HCT116 (cell line): ENCODE results near the gene FAM168A. TPM values are rescaled to one million over a fixed set of nuclear protein-coding genes. Genes with fewer than 3 reads are reported as not detected.

Experiments used
- ATAC-seq: fragments of 200-7000 bp; cut with Tn5 transposase; 2 replicates; pipeline ENCODE4 v1.9.1; 2020; ENCODE audit warnings: mild to moderate bottlenecking, moderate library complexity
- BruUV-seq: library from RNA; stranded (reverse); fragments of 400-500 nt; replicated peaks from 2 replicates; lab custom pipeline; 2021; lab: Mats Ljungman, UMichigan
- CTCF ChIA-PET: fragments of 300-600 bp; sonication (Branson Sonifier 250); formaldehyde crosslinking; loops from one replicate; lab custom pipeline; 2021; ENCODE audit warnings: antibody characterized with exemption; lab: Charles Lee
- POLR2A ChIA-PET: fragments of 300-600, 350-600 bp; sonication (Branson Sonifier 250); formaldehyde crosslinking; loops from one replicate; lab custom pipeline; 2021; ENCODE audit warnings: antibody characterized with exemption; lab: Charles Lee
- RAD21 ChIA-PET, 2 experiments: fragments of 300-600 bp; sonication (Branson Sonifier 250); formaldehyde crosslinking; loops; one replicate each; lab custom pipeline; 2023; ENCODE audit warnings: low total read pairs in 2 of 2; ENCODE audit not compliant: uncharacterized antibody in 2 of 2, unreplicated experiment in 2 of 2, low non-redundant PET in 1 of 2; lab: Charles Lee
- DNase-seq: peaks from one replicate; pipeline ENCODE4 v3.0.0-alpha.2; 2010; ENCODE audit warnings: low read depth, low spot score
- H2AFZ ChIP-seq: fragments of 200-600 bp; shearing (Covaris generic), sonication (generic); 2 replicates; pipeline ENCODE4 v1.6.1; 2017; ENCODE audit warnings: low read depth, mixed run types, mixed read lengths, antibody characterized with exemption, low read length; ENCODE audit not compliant: poor library complexity, severe bottlenecking
- H3K27ac ChIP-seq: 2 replicates; pipeline ENCODE4 v1.5.1; 2012; ENCODE audit warnings: low read depth, low read length
- H3K27me3 ChIP-seq: fragments of 200-600 bp; sonication (generic); 2 replicates; pipeline ENCODE4 v1.6.1; 2016; ENCODE audit warnings: mixed run types, low read length, mixed read lengths; ENCODE audit not compliant: insufficient read depth
- H3K36me3 ChIP-seq, 2 experiments: fragments of 200-500 bp in 1 of 2; fragments of 200-600 bp in 1 of 2; sonication (Bioruptor generic) in 1 of 2; sonication (generic) in 1 of 2; 2 replicates each; pipeline versions ENCODE4 v1.5.1 to v1.6.1; 2014 to 2016; ENCODE audit warnings: low read length in 2 of 2, inconsistent platforms in 1 of 2, mixed read lengths in 1 of 2, mixed run types in 1 of 2; ENCODE audit not compliant: insufficient read depth in 2 of 2, control insufficient read depth in 1 of 2
- H3K4me1 ChIP-seq, 2 experiments: fragments of 200-600 bp in 1 of 2; sonication (generic) in 1 of 2; 2 replicates each; pipeline versions ENCODE4 v1.5.1 to v1.6.1; 2012 to 2017; ENCODE audit warnings: low read length in 2 of 2, inconsistent platforms in 1 of 2, mild to moderate bottlenecking in 1 of 2, mixed read lengths in 1 of 2, mixed run types in 1 of 2, moderate library complexity in 1 of 2; ENCODE audit not compliant: insufficient read depth in 2 of 2, control insufficient read depth in 1 of 2
- H3K4me2 ChIP-seq: fragments of 200-600 bp; sonication (generic); 2 replicates; pipeline ENCODE4 v1.6.1; 2017; ENCODE audit warnings: mixed run types, low read length, mixed read lengths
- H3K4me3 ChIP-seq, 2 experiments: fragments of 200-600 bp in 1 of 2; sonication (generic) in 1 of 2; replicated peaks in 1 of 2; 2 replicates each; pipeline ENCODE4 v1.5.1; 2011 to 2016; ENCODE audit warnings: low read length in 2 of 2, control low read depth in 1 of 2, low read depth in 1 of 2, mild to moderate bottlenecking in 1 of 2, mixed read lengths in 1 of 2, mixed run types in 1 of 2
- H3K79me2 ChIP-seq: fragments of 200-600 bp; sonication (generic); 2 replicates; pipeline ENCODE4 v1.6.1; 2017; ENCODE audit warnings: mild to moderate bottlenecking, mixed run types, low read length, moderate library complexity, mixed read lengths; ENCODE audit not compliant: insufficient read depth
- H3K9ac ChIP-seq: fragments of 200-600 bp; sonication (generic); 2 replicates; pipeline ENCODE4 v1.6.1; 2016; ENCODE audit warnings: low read length, mixed read lengths
- H3K9me2 ChIP-seq: fragments of 200-600 bp; sonication (generic), shearing (Covaris generic); 2 replicates; pipeline ENCODE4 v1.6.1; 2017; ENCODE audit warnings: mixed run types, mild to moderate bottlenecking, moderate library complexity; ENCODE audit not compliant: insufficient read depth
- H3K9me3 ChIP-seq, 2 experiments: fragments of 200-500 bp in 1 of 2; fragments of 200-600 bp in 1 of 2; sonication (Bioruptor generic) in 1 of 2; sonication (generic) in 1 of 2; 2 replicates each; pipeline ENCODE4 v1.6.1; 2014 to 2017; ENCODE audit warnings: low read length in 2 of 2, mixed read lengths in 2 of 2, inconsistent platforms in 1 of 2, low read depth in 1 of 2, mild to moderate bottlenecking in 1 of 2, mixed run types in 1 of 2, moderate library complexity in 1 of 2; ENCODE audit not compliant: control insufficient read depth in 1 of 2, insufficient read depth in 1 of 2
- H4K20me1 ChIP-seq: fragments of 200-600 bp; sonication (generic), shearing (Covaris generic); 2 replicates; pipeline ENCODE4 v1.6.1; 2017; ENCODE audit warnings: mixed run types, mild to moderate bottlenecking, moderate library complexity; ENCODE audit not compliant: insufficient read depth
- CBX3 ChIP-seq: IDR thresholded peaks from 2 replicates; pipeline ENCODE4 v1.6.1; 2012; ENCODE audit warnings: low read depth
- ELF1 ChIP-seq: IDR thresholded peaks from 2 replicates; pipeline ENCODE4 v1.6.1; 2012; ENCODE audit warnings: low read depth, borderline replicate concordance
- EZH2phosphoT487 ChIP-seq: fragments of 200-600 bp; IDR thresholded peaks from 2 replicates; pipeline ENCODE4 v1.6.1; 2018; ENCODE audit warnings: antibody characterized with exemption, borderline replicate concordance
- SP1 ChIP-seq: IDR thresholded peaks from 2 replicates; pipeline ENCODE4 v1.6.1; 2012; ENCODE audit warnings: low read depth
- SRF ChIP-seq: IDR thresholded peaks from 2 replicates; pipeline ENCODE4 v1.6.1; 2012; ENCODE audit warnings: low read depth
- YY1 ChIP-seq: IDR thresholded peaks from 2 replicates; pipeline ENCODE4 v1.6.1; 2011; ENCODE audit warnings: low read length, low read depth, moderate library complexity, mild to moderate bottlenecking; ENCODE audit not compliant: insufficient replicate concordance; ENCODE audit errors: extremely low read depth
- ZNF274 ChIP-seq: fragments of 200-500 bp; sonication (Bioruptor generic); IDR thresholded peaks from 2 replicates; pipeline ENCODE4 v1.6.1; 2014; ENCODE audit warnings: mild to moderate bottlenecking, low read depth, low read length, inconsistent platforms
- intact Hi-C: fragments of 100-400 bp; cut with micrococcal nuclease; formaldehyde crosslinking; loops from 2 replicates; pipeline ENCODE4 v1.10.0; 2022
- total RNA-seq: library from RNA; stranded (reverse); gene quantifications from one replicate; pipeline ENCODE4 v1.2.1, GENCODE V29; 2021; ENCODE audit not compliant: unreplicated experiment
- TF ChIP-seq, protein P1 (sequence below): IDR thresholded peaks from 2 replicates; pipeline ENCODE4 v1.6.1; 2012
- TF ChIP-seq, protein P2 (sequence below): IDR thresholded peaks from 2 replicates; pipeline ENCODE4 v1.6.1; 2011; ENCODE audit warnings: mild to moderate bottlenecking, low read length, moderate library complexity; ENCODE audit not compliant: insufficient replicate concordance; ENCODE audit errors: extremely low read depth

Gene FAM168A
- total RNA-seq, 1 experiment from 2014 or later: 31.5 TPM

DNA sequence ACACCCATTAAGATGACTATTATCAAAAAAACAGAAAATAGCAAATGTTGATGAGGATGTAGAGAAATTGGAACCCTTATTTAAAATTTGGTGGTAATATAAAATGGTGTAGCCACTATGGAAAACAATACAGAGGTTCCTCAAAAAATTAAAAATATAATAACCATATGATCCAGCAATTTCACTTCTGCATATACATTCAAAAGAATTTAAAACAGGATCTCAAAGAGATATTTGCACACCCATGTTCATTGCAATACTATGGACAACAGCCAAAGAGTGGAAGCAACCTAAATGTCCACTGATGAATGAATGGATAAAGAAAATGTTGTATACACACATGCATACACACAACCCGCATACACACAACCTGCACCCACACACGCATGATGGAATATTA lies 102.2 kb downstream of the FAM168A start:
- Histone ChIP-seq H3K9me2 (no peaks in the 10 kb centered on the region), H3K36me3 (no peaks in the 10 kb centered on the region), H3K9me3 (no peaks in the 10 kb centered on the region), H3K4me1 (peaks cover 19 to 26% of the 10 kb centered on the region in 2 experiments), H2AFZ (no peak overlapping the region), H3K27me3 (no peaks in the 10 kb centered on the region), H3K79me2 (no peaks in the 10 kb centered on the region), H3K27ac (no peak overlapping the region), H4K20me1 (no peaks in the 10 kb centered on the region), H3K9ac (no peak overlapping the region), H3K4me2 (no peak overlapping the region), H3K4me3 (no peak overlapping the region)
- no TSS peak for BruUV-seq
- POLR2A ChIA-PET: no interaction called here
- intact Hi-C loops: no loop called here
- RAD21 ChIA-PET: no interaction called here
- no peak for TF ChIP-seq CBX3
- TF ChIP-seq SP1: no peak
- TF ChIP-seq, protein P1, sequence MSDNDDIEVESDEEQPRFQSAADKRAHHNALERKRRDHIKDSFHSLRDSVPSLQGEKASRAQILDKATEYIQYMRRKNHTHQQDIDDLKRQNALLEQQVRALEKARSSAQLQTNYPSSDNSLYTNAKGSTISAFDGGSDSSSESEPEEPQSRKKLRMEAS: no peak
- no peak for TF ChIP-seq ELF1
- TF ChIP-seq EZH2phosphoT487: no peak
- no peak for TF ChIP-seq YY1
- no peak for TF ChIP-seq SRF
- TF ChIP-seq ZNF274: no peak
- TF ChIP-seq, protein P2, sequence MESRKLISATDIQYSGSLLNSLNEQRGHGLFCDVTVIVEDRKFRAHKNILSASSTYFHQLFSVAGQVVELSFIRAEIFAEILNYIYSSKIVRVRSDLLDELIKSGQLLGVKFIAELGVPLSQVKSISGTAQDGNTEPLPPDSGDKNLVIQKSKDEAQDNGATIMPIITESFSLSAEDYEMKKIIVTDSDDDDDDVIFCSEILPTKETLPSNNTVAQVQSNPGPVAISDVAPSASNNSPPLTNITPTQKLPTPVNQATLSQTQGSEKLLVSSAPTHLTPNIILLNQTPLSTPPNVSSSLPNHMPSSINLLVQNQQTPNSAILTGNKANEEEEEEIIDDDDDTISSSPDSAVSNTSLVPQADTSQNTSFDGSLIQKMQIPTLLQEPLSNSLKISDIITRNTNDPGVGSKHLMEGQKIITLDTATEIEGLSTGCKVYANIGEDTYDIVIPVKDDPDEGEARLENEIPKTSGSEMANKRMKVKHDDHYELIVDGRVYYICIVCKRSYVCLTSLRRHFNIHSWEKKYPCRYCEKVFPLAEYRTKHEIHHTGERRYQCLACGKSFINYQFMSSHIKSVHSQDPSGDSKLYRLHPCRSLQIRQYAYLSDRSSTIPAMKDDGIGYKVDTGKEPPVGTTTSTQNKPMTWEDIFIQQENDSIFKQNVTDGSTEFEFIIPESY: no peak
- CTCF ChIA-PET: no interaction called here
- DNase-seq (no peak), ATAC-seq (no peak)
